ENCODE results near the gene HMCES.

- no peak for TF ChIP-seq CTCF (IDR thresholded peaks at IDR 0.05 in 8 of 11, conservative IDR thresholded peaks at IDR 0.05 in 3 of 11)
- TF ChIP-seq POLR2A (IDR thresholded peaks at IDR 0.05), result no peak
Observed at GRCh38 chr3:129256270-129256669, 22.4 kb upstream of the HMCES start.

All from spleen (tissue), 7 donors.